ENCODE results near the gene GPR12. TPM values are rescaled to one million over a fixed set of nuclear protein-coding genes. Genes with fewer than 3 reads are reported as not detected.
A peak's percentile ranks its signal among the peaks of the same experiment; 100 is the strongest.

GPR12 gene
- total RNA-seq, 4 donors from 2014 or later, result 2.4 to 13.9 (median 6.8) TPM

DNA sequence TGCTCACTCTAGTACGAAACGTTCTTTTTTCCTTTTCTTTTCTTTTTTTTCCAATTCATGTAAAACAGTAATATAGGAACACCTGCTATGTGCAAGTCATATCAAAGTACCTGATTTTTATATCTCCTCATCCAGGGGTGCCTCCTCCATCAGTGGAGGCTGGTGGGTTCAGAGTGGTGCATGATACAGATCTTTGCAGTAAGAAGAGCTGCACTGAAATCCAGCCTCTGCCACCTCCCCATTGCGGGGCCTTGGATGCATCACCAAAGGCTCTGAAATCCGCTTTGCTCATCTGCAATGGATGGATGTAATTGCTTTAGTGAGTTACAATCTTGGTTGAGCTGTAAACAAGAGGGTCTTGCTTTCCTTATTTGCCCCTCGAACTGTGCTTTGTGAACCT is 38.3 kb downstream of the GPR12 start:
- H3K4me3 ChIP-seq (ENCODE audit: low read depth, poor library complexity, severe bottlenecking), result no peak overlapping the region
- DNase-seq (ENCODE audit: low spot score in 2 of 2), result peak in 1 of 2 donors; percentile 34
- no peak for TF ChIP-seq POLR2A (IDR thresholded peaks at IDR 0.05)
- TF ChIP-seq, protein P1, sequence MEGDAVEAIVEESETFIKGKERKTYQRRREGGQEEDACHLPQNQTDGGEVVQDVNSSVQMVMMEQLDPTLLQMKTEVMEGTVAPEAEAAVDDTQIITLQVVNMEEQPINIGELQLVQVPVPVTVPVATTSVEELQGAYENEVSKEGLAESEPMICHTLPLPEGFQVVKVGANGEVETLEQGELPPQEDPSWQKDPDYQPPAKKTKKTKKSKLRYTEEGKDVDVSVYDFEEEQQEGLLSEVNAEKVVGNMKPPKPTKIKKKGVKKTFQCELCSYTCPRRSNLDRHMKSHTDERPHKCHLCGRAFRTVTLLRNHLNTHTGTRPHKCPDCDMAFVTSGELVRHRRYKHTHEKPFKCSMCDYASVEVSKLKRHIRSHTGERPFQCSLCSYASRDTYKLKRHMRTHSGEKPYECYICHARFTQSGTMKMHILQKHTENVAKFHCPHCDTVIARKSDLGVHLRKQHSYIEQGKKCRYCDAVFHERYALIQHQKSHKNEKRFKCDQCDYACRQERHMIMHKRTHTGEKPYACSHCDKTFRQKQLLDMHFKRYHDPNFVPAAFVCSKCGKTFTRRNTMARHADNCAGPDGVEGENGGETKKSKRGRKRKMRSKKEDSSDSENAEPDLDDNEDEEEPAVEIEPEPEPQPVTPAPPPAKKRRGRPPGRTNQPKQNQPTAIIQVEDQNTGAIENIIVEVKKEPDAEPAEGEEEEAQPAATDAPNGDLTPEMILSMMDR (IDR thresholded peaks at IDR 0.05), result no peak
- intact Hi-C loops (cut with DNase I; ENCODE audit: low total_unique reads), result no loop called here
- 82% methylated on average over 5 of the region's 5 CpGs for WGBS, 2 donors

DNA sequence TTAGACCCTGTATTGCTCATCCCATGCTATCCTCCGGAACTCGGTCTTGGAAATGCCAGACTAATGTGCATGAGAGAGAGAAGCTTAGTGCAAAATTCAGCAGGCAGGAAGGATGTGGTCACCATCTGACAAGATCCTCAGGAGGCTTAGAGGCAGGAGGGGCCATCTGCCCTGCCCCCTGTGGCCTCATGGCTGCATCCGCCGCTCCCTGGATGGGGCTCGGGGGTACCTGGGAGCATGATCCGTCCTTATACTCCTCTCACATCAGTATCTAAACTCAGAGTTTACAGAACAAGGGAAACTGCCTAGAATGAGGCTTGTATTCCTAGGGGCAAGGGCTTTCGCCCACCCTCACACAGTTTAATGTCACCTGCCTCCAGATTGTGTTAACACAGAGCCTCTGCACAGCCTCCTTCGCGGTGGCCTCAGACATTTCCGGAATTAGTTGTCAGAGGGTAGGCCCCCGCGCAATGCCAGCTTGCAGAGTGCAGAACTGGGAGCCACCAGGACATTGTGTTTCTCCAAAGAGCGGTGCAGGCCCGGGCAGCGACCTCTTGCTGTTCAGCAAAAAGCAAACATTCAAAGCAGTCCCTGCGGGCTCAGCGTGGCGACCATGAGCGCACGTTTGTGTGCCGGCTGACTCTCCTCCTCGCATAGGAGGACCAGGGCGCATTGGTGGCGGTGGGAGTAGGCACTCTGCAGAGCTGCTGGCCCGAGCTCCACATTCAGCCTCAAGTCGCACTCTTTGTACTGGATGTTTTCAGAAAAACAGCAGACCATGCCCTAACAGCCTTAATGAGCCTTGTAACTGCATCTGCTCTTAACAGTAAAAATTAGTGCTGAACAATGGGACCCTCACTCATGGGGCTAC is 39.1 kb downstream of the GPR12 start:
- intact Hi-C loops (cut with DNase I; ENCODE audit: low total_unique reads), result no loop called here
- no peak overlapping the region for H3K4me3 ChIP-seq (ENCODE audit: low read depth, poor library complexity, severe bottlenecking)
- WGBS, 2 donors, result 71 to 78% methylated on average over 26 of the region's 26 CpGs
- DNase-seq (ENCODE audit: low spot score in 2 of 2), result peak; percentile 22 to 89
- TF ChIP-seq, protein P1 (IDR thresholded peaks at IDR 0.05), result no peak
- TF ChIP-seq POLR2A (IDR thresholded peaks at IDR 0.05), result no peak

DNA sequence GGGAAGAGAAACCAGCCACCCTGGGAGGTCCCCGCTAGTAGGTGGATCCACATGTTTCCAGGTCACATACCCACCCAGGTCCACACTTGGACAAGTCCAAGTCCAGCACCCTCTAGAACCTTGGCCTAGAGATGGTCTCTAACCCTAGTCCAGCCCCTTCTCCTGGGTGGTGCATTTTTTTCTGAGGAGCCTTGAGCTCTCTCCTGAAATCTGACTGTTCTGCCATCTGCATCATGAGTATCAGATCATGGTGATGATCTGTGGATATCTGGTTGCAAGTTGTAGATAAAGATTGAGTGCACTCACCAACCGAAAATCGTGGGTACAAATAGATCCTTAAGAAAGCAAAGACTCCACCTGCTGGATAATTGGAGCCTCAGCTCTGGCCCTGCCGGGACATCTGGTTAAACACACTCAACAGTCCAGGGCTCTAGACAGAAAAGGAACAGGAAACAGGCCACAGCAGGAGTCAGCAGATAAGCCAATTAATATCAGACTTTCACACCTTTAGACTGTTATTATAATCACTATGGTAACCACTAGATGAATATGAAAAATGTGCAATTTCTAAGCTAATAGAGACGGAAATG is 41.1 kb downstream of the GPR12 start:
- H3K4me3 ChIP-seq (ENCODE audit: low read depth, poor library complexity, severe bottlenecking), result no peak overlapping the region
- no peak for TF ChIP-seq POLR2A (IDR thresholded peaks at IDR 0.05)
- WGBS, 2 donors, result 44 to 53% methylated on average over 5 of the region's 5 CpGs
- intact Hi-C loops (cut with DNase I; ENCODE audit: low total_unique reads), result no loop called here
- DNase-seq (ENCODE audit: low spot score in 2 of 2), result no peak

DNA sequence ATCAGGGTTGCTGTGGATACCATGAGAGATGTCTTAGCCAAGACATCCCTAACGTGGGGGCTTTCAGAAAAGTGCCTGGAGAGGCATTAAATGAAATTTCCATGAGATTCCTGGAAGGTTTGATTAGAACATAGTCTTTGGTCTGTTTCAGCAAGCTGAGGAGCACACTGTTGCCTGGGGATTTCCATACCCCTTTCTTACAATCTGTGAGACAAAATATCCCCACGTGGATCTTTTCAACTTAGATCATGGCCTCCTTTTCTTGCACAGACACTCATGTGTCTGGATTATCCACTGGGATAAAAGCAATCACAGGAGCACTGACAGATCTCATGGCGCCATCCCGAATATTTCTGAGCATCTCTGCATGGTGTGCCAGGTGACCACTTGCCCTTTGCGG is 41.7 kb downstream of the GPR12 start:
- TF ChIP-seq POLR2A (IDR thresholded peaks at IDR 0.05), result no peak
- TF ChIP-seq, protein P1 (IDR thresholded peaks at IDR 0.05), result no peak
- WGBS, 2 donors, result 73 to 75% methylated on average over 5 of the region's 5 CpGs
- intact Hi-C loops (cut with DNase I; ENCODE audit: low total_unique reads), result no loop called here
- H3K4me3 ChIP-seq (ENCODE audit: low read depth, poor library complexity, severe bottlenecking), result no peak overlapping the region
- no peak for DNase-seq (ENCODE audit: low spot score in 2 of 2)

DNA sequence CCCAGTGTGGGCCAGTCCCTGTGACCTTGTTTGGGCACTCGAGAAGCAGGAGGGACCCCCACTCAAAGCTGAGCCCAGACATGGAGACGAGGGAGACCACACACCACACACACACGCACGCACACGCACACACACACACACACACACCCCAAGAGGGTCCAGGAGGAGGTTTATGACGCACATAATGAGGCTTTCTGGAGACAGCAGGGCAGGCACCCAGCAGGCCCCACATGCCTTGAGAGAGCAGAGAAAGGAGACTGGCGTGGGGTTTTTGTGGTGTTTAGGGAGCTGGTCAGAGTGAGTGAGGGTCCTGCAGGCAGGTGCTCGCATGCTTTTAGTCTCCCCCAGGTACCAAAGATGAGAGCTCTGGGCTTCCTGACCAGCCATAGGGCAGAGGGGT is 42.4 kb downstream of the GPR12 start:
- H3K4me3 ChIP-seq (ENCODE audit: low read depth, poor library complexity, severe bottlenecking), result no peak overlapping the region
- TF ChIP-seq, protein P1 (IDR thresholded peaks at IDR 0.05), result no peak
- TF ChIP-seq POLR2A (IDR thresholded peaks at IDR 0.05), result no peak

DNA sequence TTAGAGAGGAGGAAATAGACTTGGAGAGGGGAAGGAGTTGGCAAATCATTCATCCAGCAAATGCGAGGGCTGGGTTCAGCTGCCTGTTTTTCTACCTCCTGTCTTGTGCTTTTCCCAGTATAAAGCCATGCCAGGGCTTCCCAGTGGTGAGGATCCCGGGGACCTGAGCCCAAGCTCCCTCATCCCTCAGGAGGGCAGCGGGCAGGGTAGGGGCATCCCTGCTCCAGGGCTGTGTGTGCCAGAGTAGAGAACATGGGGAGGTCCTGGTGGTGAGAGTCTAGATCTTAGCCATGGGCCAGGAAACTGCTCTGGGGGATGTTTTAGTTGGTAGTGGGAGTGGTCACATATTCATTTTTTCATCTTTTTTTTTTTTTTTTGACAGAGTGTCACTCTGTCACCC is 43.6 kb downstream of the GPR12 start:
- intact Hi-C loops (cut with DNase I; ENCODE audit: low total_unique reads), result no loop called here
- WGBS, 2 donors, result 83 to 84% methylated on average over 3 of the region's 3 CpGs
- TF ChIP-seq POLR2A (IDR thresholded peaks at IDR 0.05), result no peak
- TF ChIP-seq, protein P1 (IDR thresholded peaks at IDR 0.05), result no peak
- no peak overlapping the region for H3K4me3 ChIP-seq (ENCODE audit: low read depth, poor library complexity, severe bottlenecking)
- DNase-seq (ENCODE audit: low spot score in 2 of 2), result peak in 1 of 2 donors; percentile 81

More for the DNA sequence above, 42.4 kb downstream of the GPR12 start:
- intact Hi-C loops (cut with DNase I; ENCODE audit: low total_unique reads), result no loop called here
- peak in 1 of 2 donors; percentile 58 for DNase-seq (ENCODE audit: low spot score in 2 of 2)
- WGBS, 2 donors, result 75 to 90% methylated on average over 7 to 8 of the region's 8 CpGs

Data from lower leg skin (tissue), 4 donors.